ENCODE measurements around the gene TRIM3. TPM values are rescaled to one million over a fixed set of nuclear protein-coding genes. Genes with fewer than 3 reads are reported as not detected.

The TRIM3 gene
- total RNA-seq, result 27.4 and 42.2 TPM in 2 replicates

GRCh38 chr11:6473451-6474412, at the start of gene TRIM3:
Gene TRIM3 (minus strand): TSS chr11:6473941. CDS start chr11:6465695, 8,246 bp downstream.

GRCh38 chr11:6497069-6497839, 23.5 kb upstream of the TRIM3 start, which contains the start of gene DNHD1:
Gene DNHD1 (plus strand): TSS chr11:6497280. CDS start chr11:6498216, 936 bp downstream.

GRCh38 chr11:6481012-6481923, 7.5 kb upstream of the TRIM3 start, which contains the start of the genes ARFIP2 and TIMM10B:
Gene ARFIP2 (minus strand): TSS chr11:6481331. CDS start chr11:6480421, 910 bp downstream.
Gene TIMM10B (plus strand): TSS chr11:6481501. CDS start chr11:6481517, 16 bp downstream.

GRCh38 chr11:6440906-6441358, 32.8 kb downstream of the TRIM3 start, which contains the start of gene HPX:
Gene HPX (minus strand): TSS chr11:6440987. CDS start chr11:6440963, 24 bp downstream.

GRCh38 chr11:6419009-6419631, 54.6 kb downstream of the TRIM3 start, which contains the start of gene APBB1:
Gene APBB1 (minus strand): TSS chr11:6419094. CDS start chr11:6411347, 7,747 bp downstream.

Other genes with a start within 250 kb of the TRIM3 start
- gene FHIP1B, start 239.3 kb downstream of the TRIM3 start, total RNA-seq, result 6.0 and 6.3 TPM in 2 replicates
- 0.09 and 0.16 TPM in 2 replicates for gene CNGA4, start 234.9 kb downstream of the TRIM3 start, total RNA-seq
- gene CCKBR, start 214.1 kb downstream of the TRIM3 start, total RNA-seq, result 0.09 TPM in 1 of 2 replicates, not detected in the other
- 133 and 181 TPM in 2 replicates for gene CAVIN3, start 153.4 kb downstream of the TRIM3 start, total RNA-seq
- 40.0 and 41.3 TPM in 2 replicates for gene SMPD1, start 83.5 kb downstream of the TRIM3 start, total RNA-seq
- gene APBB1, start 54.8 kb downstream of the TRIM3 start, total RNA-seq, result 53.4 and 69.9 TPM in 2 replicates
- 0.63 and 0.77 TPM in 2 replicates for gene HPX, start 33.0 kb downstream of the TRIM3 start, total RNA-seq
- gene ARFIP2, start 7.4 kb upstream of the TRIM3 start, total RNA-seq, result 40.8 and 48.5 TPM in 2 replicates
- gene TIMM10B, start 7.6 kb upstream of the TRIM3 start, total RNA-seq, result 30.8 and 31.7 TPM in 2 replicates
- gene DNHD1, start 23.3 kb upstream of the TRIM3 start, total RNA-seq, result 6.1 and 6.4 TPM in 2 replicates
- 5.1 and 6.9 TPM in 2 replicates for gene RRP8, start 129.7 kb upstream of the TRIM3 start, total RNA-seq
- gene ILK, start 129.8 kb upstream of the TRIM3 start, total RNA-seq, result 137 and 176 TPM in 2 replicates
- 58.7 and 78.2 TPM in 2 replicates for gene TAF10, start 138.3 kb upstream of the TRIM3 start, total RNA-seq
- gene TPP1, start 145.5 kb upstream of the TRIM3 start, total RNA-seq, result 53.4 and 73.6 TPM in 2 replicates
- 13.7 and 28.4 TPM in 2 replicates for gene DCHS1, start 181.9 kb upstream of the TRIM3 start, total RNA-seq
- 42.8 and 57.2 TPM in 2 replicates for gene MRPL17, start 209.4 kb upstream of the TRIM3 start, total RNA-seq